NCI-H524 (cell line): ENCODE data around the gene FAM131C.
"Not testable (repeated sequence)": the region's sequence is repeated elsewhere in the genome, so short reads cannot be mapped to it uniquely, and the experiment has no call there.

Experiments used
- DNase-seq, 2 experiments: peaks; one replicate each; lab custom pipeline; 2025; lab: John Stamatoyannopoulos, UW

FAM131C gene

DNA sequence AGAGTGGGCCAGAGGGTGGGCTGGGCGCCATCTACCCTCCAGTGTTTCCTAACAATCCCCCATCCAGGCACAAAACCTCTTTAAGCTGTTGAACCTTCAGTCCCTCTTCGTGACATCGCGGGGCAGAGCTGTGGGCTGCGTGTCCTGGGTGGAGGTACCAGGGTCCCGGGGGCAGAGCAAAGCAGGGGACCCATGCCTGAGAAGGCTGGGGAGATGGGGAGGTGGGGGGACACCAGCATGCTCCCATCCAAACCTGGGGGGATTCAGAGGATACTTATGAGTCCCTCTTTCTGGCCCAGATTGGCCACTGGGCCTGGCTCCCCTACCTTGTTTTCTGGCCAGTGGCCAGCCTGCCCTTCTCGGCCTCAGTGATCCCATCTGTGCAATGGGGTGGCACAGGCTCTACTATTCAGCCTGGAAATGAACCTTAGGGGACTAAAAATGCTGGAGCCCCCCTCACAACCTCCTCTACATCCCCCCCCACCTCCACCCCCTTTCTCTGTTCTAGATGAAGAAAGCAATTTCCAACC is 40.3 kb downstream of the FAM131C start:
- DNase-seq, result not testable (repeated sequence)

DNA sequence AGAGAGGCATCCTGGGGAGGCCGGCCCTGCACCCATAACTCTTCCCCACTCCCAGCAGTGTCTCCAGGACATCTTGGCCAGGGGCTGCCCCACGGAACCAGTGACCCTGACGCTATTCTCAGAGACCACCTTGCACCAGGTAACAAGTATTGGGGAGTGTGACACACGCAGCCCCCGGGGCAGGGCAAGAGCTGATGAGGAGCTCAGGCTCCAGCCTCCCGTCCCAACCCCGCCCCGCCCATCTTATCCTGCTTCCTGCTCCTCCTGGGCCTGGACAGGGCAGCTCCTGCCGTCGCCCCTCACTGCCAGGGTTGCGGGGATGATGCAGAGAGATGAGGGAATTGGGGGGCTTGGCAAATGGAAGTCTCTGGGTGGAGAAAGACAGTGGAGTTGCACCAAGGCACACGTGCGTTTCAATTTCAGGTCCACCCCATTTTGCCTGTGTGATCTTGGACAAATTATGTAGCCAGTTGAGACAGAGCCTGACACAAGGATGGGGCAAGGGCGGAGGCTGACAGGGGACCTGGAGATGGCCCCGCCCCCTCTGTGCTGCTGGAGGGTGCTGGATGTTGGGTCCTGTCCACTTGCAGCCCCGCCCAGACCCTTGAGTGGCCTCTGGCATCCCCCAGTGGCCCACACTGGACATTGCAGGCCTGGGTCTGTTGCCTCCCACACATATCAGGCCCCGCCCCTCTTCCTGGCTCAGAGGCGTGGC is 40.9 kb downstream of the FAM131C start:
- peak; percentile 34 to 75 for DNase-seq

DNA sequence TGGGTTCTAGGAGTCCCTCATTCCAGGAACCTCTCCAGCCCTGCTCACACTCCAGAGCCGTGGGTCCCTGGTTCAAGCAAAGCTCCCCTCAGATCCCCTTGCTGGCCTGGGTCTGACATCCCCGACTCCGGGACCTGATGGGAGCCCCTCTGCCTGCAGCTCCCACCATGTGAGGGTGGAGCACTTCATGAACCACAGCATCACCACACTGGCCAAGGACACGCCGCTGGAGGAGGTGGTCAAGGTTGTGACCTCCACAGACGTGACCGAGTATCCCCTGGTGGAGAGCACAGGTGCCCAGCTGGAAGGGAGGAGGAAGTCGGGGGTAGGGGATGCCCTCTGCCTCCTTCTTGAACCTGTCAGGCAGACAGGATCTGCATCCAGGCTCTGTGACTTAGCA is 41.9 kb downstream of the FAM131C start:
- DNase-seq, result no peak

DNA sequence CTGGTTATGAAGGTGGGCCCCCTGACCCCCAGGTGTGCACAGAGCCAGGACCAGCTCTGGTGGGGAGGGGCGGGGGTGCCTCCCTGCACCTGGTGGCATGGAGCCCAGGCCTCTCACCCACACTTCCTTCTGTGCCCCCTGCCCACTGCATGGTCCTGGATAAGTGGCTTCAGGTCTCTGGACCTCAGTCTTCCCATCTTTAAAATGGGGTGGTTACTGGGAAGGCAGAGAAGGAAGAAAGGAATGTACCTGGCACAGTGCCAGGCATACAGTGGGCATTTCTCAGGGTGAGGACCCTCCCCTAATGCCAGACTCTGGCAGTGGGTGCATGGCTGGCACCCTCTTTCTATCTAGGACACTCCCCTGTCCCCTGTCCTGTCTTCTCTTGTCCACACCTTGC is 44.2 kb downstream of the FAM131C start:
- DNase-seq, result no peak

DNA sequence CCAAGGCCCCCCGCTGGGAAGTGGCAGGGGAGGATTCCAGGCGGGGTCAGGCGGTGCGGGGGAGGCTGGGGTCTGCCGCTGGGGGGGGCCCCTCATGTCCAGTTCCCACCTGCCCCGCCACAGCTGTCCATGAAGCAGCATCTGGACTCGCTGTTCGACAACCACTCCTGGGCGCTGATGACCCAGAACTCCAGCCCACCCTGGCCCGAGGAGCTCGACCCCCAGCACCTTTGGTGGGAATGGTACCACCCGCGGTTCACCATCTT is 44.5 kb downstream of the FAM131C start:
- not testable (repeated sequence) for DNase-seq

DNA sequence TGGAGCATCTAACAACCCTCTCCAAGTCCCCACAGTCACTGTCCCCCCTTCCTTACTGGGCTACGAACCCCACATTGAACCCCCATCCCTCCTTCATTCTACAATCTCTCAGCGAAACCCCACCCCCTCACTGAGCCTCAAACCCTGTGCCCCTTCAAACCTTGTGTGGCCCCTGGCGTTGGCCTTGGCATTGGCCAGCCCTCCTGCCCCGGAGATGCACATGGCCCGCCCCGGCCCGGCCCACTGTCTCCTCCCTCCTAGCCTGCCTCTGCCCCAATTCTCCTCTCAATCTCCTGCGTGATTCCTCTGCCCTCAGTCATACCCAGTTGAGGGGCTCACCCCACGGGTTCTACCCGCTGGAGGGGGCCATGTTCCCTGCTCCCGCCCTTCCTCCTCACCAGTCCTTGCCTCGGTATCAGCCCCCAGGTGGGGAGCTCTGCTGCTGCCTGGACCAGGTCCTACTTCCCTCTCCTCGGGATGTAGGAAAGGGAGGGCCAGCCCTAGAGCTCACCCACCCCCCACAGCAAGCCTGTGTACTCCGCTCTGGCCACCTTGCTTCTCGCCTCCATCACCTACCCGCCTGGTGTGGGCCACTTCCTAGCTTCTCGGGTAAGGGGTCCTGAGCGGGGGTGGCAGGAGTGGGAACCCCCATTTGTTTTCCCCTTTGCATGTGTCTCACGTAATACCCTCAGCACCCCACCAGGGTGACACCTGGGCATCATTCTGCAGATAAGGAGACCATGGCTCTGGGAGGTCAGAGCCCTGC is 45.0 kb downstream of the FAM131C start:
- DNase-seq, result no peak

DNA sequence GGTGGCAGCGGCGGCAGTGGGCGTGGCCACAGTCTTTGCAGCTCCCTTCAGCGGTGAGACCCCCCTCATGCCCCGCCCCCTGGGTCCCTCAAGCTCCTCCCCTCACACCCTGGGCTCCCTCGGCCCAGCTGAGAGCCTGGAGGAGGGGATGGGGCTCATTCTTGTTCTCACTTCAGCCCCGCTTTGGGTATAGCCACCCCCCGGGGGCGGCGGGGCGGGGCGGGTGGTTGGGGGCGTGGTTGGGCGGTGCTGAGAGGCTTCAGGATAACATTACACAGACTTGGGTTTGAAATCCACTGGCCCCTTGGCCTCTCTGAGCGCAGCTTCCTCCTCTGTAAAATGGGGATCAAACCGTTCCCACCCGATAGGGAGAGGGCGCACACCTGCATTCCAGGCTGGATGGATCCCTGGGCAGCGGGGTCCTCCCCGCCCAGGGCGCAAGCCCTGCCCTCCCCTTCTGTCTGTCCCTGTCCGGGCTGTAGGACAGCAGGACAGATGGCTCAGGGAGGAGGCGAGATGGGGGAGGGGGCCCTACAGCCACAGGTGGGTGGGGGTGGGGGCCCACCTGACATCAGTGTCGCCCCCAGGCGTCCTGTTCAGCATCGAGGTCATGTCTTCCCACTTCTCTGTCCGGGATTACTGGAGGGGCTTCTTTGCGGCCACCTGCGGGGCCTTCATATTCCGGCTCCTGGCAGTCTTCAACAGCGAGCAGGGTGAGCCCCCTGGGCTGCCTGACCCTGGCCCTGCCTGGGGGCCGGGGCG is 46.5 kb downstream of the FAM131C start:
- DNase-seq, result peak in 1 of 2 experiments; percentile 18

DNA sequence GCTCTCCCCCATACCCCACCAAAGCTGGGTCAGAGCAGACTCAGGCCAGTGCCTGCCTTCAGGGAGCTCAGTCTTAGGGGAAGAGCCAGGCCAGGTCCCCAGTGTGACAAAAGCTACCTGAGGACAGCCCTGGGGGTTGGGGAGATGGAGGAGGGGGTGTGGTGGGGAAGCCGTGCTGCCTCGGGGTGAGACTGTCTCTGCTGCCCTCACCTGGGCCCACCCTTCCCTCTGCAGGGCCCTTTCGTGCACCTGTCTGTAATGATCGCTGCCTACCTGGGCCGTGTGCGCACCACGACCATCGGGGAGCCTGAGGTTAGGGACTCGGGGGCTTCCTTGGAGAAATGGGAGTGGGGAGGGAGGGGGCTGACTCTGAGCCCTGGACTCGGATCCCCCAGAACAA is 47.1 kb downstream of the FAM131C start:
- not testable (repeated sequence) for DNase-seq

DNA sequence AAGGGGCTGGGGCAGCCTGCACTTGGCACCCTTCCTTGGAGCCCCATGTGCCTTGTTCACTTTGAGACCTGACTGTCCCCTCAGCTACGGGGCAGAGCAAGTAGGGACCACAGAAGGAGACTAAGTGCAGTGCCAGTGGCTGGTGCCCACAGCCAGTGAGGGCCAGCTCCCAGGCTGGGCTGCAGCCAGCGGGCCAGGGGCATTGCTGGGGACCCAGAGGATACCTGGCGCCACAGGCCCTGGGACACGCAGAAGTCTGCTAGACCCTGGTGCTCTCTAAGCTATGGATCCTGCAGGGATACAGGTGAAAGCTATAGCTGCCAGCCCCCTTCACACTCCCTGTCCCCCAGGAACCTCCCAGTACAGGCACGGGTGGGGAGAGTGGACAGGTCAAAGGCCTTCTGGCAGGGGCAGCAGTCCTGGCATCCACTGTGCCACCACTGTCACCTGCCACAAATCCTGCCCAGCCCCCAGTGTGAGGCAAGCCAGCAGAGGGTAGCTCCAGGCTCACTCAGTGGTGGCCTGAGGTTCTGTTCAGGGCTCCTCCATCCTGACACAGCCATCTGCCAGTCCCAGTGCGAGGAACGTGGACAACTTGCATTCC is 50.3 kb downstream of the FAM131C start:
- no peak for DNase-seq

DNA sequence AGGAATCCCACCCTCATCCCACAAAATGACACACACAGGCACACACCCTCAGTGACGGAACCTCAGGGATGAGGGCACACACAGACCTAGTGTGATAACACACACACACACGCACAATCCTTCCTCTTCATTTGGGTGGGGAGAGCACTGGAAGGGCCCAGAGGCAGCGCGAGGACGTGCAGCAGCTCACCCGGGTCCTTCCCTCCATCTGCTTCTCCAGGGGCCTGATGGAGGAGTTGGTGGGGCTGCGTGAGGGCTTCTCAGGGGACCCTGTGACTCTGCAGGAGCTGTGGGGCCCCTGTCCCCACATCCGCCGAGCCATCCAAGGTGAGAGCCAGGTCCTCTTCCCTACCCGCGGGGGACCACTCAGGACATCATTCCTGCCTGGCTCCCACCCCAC is 51.1 kb downstream of the FAM131C start:
- DNase-seq, result no peak

DNA sequence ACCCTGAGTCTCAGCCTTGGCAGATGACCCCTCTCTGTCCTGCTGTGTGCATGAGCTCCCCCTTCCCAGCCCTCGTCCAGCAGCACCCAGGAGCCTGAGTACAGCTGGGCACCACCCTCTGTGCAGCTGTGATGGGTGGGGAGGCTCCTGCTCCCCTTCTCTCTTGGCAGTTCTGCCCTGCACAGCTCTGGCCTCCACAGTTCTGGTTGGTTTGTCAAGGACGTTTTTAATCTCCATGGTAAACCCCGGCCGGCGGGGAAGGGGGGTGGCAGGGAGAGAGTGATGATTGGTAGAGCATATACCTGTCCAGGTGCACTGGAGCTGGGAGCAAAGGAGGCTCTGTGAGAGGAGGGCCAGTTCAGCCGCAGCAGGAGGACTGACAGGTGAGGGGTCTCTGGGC is 51.8 kb downstream of the FAM131C start, which contains the start of gene CLCNKA:
Gene CLCNKA (plus strand): TSS at position 356 of the 400 bp plus-strand sequence. CDS start 584 bp downstream, outside the sequence.
- DNase-seq, result no peak

DNA sequence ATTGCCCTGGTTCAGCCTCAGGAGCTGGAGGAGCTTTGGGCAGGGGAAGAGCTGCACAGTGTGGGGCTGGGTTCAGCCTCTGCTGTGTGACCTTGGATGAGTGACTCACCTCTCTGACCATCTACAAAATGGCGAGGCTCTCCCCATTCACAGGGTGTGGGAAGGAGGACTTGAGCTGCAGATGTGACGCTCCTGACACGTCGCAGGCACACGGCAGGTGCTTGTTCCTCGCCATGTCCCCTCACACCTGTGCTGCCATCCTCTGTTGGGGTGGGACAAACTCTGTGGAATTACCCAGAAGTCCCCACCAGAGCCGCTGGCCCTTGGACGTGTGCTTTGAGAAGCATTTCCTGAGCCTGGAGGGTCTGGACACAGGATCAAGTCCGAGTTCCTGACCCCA is 52.6 kb downstream of the FAM131C start:
- not testable (repeated sequence) for DNase-seq

DNA sequence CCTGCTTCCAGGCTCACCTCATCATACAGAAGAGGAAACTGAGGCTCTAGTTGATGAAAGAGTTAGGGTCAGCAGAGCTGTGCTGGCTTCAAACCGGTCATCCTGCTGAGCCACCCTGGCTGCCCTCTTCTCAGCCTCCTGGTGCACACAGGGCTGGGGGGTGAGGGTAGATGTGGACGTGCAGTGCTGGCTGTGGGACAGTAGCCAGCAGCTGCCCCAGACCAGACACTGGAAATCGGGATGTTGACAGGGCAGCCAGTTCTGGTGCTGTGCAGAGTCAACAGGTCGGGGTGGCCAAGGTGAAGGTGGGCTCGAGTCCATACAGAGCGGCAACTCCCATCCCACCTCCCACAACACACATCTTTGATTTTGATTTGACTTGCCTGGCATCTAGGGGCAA is 53.1 kb downstream of the FAM131C start:
- no peak for DNase-seq

DNA sequence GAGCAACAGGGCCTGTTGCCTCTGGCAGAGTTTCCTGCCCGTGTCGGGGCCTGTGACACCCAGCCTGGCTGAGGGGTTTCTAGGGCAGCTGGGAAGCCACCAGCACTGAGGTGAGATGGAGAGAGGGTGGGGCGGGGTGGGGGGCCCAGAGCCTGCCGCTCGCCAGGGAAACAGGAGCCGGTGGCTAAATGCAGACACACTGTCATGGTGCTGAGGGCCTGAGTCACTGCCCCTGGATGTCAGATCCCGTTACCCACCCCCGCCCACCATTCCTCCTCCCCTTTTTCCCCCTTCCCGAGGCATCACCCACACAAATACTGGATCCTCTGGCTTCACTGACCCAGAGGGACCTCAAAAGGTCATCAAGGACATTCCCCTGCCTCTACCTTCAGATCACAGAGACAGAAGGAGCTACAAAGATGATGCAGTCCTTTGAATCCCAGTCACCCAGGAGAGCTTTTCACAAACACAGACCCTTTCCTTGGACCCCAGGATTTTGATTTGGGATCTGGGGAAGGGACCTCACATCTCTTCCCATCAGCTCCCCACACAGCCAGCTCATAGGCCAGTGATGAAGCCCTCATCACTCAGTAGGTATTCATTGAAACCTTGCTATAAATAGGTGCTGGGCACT is 53.7 kb downstream of the FAM131C start:
- no peak for DNase-seq

DNA sequence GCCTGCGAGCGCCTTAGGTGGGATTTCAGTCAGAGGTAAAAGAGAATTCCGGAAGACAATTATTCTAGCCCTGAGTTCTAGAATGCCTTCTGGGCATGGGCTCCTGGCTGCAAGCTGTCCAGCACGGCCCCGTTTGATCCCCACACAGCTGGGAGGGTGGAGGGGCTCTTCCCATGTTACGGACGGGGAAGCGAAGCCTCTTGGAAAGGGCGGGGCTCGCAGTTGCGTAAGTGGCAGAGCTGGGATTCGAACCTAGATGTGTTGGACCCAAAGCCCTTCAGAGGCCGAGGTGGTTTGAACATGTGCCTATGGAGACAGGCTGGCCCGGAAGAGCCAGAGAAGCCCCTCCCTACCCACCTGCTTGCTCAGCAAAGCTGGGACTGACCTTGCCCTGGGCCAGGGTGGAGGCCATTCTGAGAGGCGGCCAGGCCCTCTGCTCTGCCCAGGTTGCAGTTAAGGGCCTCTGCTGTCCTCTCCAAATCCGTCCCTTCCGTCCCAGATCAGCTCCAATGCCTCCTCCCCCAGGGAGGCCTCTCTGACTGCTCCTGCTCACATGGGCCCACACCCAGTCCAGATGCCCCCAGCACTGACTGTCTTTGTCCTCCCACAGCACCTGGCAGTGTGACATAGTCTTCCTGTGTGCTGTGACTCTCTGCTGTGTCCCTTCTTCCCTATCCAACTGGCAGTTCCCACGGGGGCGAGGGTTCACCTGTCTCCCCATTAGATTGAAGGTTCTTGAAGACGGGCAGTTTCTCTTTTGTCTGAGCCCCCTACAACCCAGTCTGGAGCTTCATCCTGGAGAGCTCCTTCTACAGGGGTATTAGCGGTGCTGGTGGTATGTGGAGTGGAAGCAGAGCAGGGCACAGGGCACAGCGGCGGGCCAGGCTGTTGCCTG is 54.5 kb downstream of the FAM131C start:
- DNase-seq, result no peak

DNA sequence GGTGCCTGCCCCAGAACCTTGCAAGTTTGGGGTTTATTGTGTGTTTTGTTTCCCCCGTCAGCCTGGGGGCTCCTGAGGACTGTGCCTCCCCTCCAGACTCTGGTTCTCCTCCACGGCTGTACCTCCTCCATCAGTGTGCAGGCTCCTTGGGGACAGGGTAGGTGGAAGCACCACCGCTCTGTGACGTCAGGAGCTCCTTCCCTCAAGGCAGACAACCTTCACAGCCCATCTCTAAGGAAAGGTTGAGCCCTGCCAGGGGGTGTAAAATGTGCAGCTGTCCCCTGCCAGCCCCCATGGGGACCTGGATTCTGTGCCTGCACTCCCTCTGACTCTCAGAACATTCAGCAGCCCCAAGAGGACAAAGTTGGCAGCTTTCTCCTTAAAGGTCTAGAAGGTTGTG is 55.1 kb downstream of the FAM131C start:
- no peak for DNase-seq

DNA sequence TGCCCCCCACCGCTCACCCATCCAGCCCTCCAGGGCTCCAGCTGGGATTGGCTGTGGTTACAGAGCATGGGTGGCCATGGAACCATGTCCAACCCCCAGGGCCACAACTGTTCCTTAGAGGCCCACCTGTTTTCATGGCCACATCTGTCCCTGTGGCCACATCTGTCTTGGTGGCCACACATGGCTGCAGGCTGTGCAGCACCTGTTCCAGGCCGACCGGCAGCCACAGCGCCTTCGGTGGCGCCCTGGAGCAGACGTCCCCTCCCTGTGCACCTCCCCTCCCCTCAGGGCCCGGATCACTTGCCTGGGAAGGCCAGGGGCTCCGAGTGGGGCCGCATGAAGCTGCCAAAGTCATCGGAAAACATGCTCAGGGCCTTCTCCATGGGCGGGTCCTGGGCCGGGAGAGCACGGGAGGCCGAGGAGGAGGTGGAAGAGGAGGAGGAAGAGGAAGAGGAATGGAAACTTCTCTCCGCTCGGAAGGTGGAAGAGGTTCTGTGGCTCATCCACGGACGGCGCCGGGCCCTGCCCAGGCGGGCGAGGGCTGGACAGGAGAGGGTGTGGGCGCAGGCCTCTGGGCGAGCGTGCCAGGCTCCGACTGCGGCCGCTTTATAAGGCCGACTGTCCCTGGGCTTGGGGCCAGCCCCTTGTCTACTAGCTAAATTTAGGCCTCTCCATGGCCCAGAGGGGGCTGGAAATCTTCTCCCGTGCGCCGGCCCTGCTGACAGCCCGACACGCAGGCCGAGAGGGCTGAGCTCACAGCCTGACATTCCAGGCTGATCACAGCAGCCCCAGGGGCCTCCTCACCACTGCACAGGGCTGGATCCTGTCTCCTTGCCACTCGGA is 55.8 kb downstream of the FAM131C start, which contains the start of gene HSPB7:
Gene HSPB7 (minus strand): TSS at position 583 of the 843 bp plus-strand sequence. CDS start 80 bp downstream, at position 503.
- DNase-seq, result peak in 1 of 2 experiments; percentile 31

DNA sequence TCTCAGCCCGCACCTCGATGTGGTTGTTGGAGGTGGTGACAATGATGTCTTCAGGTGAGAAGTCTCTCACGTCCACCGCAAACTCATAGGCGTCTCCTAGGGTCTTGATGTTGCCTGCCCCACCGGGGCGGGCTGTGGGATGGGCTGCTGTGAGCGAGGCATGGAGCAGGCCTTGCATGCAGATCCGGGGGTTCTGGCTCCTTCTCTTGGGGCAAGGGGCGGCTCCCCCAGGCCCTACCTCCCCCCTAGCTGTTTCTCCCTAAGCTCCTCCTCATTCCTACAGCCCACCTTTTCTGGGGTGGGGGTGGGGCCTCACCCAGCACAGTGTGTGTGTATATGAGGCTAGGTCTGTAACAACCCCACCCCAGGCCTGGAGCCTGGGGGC is 56.4 kb downstream of the FAM131C start:
- no peak for DNase-seq
